Measurements from ENCODE around the gene GTF2F2.

The GTF2F2 gene

GRCh38 chr13:45122941-45123340, 2.6 kb downstream of the GTF2F2 start:
- H3K9me3 ChIP-seq (ENCODE audit: severe bottlenecking) = no peaks in the 10 kb centered on the region
- no peaks in the 10 kb centered on the region for H3K27me3 ChIP-seq (ENCODE audit: insufficient read depth, low read depth, severe bottlenecking)
- peak overlapping the region; percentile 26; the same call in 1 of the 2 replicates for H3K27ac ChIP-seq
- no peaks in the 10 kb centered on the region; the same call in 1 of the 2 replicates for H3K36me3 ChIP-seq
- peak; percentile 16 for DNase-seq
- no peak for TF ChIP-seq CTCF (IDR thresholded peaks at IDR 0.05; ENCODE audit: low read depth, low read length)
- H3K4me3 ChIP-seq (ENCODE audit: low read depth, low read length) = no peak overlapping the region

- H3K27ac ChIP-seq = no peak overlapping the region
- TF ChIP-seq CTCF (IDR thresholded peaks at IDR 0.05; ENCODE audit: low read depth, low read length) = no peak
- DNase-seq = no peak
- no peaks in the 10 kb centered on the region for H3K9me3 ChIP-seq (ENCODE audit: severe bottlenecking)
- H3K27me3 ChIP-seq (ENCODE audit: insufficient read depth, low read depth, severe bottlenecking) = no peaks in the 10 kb centered on the region
- H3K4me3 ChIP-seq (ENCODE audit: low read depth, low read length) = no peak overlapping the region
- no peaks in the 10 kb centered on the region; the same call in 1 of the 2 replicates for H3K36me3 ChIP-seq
These were observed 12.2 kb downstream of the GTF2F2 start for GRCh38 chr13:45132369-45133064.

GRCh38 chr13:45133396-45134118, 13.2 kb downstream of the GTF2F2 start:
- no peak for DNase-seq
- Histone ChIP-seq H3K4me3 (ENCODE audit: low read depth, low read length) (no peak overlapping the region), H3K27me3 (ENCODE audit: insufficient read depth, low read depth, severe bottlenecking) (no peaks in the 10 kb centered on the region), H3K27ac (no peak overlapping the region), H3K36me3 (peaks cover 5% of the 10 kb centered on the region; the same call in 1 of the 2 replicates), H3K9me3 (ENCODE audit: severe bottlenecking) (no peaks in the 10 kb centered on the region)
- TF ChIP-seq CTCF (IDR thresholded peaks at IDR 0.05; ENCODE audit: low read depth, low read length) = no peak

GRCh38 chr13:45136741-45137504, 16.6 kb downstream of the GTF2F2 start:
- H3K4me3 ChIP-seq (ENCODE audit: low read depth, low read length) = no peak overlapping the region
- no peak for TF ChIP-seq CTCF (IDR thresholded peaks at IDR 0.05; ENCODE audit: low read depth, low read length)
- peaks cover 17% of the 10 kb centered on the region for H3K36me3 ChIP-seq
- H3K9me3 ChIP-seq (ENCODE audit: severe bottlenecking) = no peaks in the 10 kb centered on the region
- H3K27ac ChIP-seq = no peak overlapping the region
- no peaks in the 10 kb centered on the region for H3K27me3 ChIP-seq (ENCODE audit: insufficient read depth, low read depth, severe bottlenecking)
- no peak for DNase-seq

GRCh38 chr13:45137526-45137925, 17.2 kb downstream of the GTF2F2 start:
- Histone ChIP-seq H3K27ac (no peak overlapping the region), H3K4me3 (ENCODE audit: low read depth, low read length) (no peak overlapping the region), H3K36me3 (peaks cover 17% of the 10 kb centered on the region)

More at GRCh38 chr13:45137526-45137925, 17.2 kb downstream of the GTF2F2 start:
- no peak for DNase-seq
- TF ChIP-seq CTCF (IDR thresholded peaks at IDR 0.05; ENCODE audit: low read depth, low read length) = no peak
- Histone ChIP-seq H3K9me3 (ENCODE audit: severe bottlenecking) (no peaks in the 10 kb centered on the region), H3K27me3 (ENCODE audit: insufficient read depth, low read depth, severe bottlenecking) (no peaks in the 10 kb centered on the region)

Data from WERI-Rb-1 (cell line).